NCI-H2107 treated with DMSO at 0.1 percent for 48 hours (cell line): ENCODE results near the gene TLCD3B.
A peak's percentile ranks its signal among the peaks of the same experiment; 100 is the strongest.
"Not testable (repeated sequence)": the region's sequence is repeated elsewhere in the genome, so short reads cannot be mapped to it uniquely, and the experiment has no call there.

Source experiments
- DNase-seq: peaks from one replicate; lab custom pipeline; 2025; ENCODE audit not compliant: unreplicated experiment; lab: John Stamatoyannopoulos, UW

The TLCD3B gene

DNA sequence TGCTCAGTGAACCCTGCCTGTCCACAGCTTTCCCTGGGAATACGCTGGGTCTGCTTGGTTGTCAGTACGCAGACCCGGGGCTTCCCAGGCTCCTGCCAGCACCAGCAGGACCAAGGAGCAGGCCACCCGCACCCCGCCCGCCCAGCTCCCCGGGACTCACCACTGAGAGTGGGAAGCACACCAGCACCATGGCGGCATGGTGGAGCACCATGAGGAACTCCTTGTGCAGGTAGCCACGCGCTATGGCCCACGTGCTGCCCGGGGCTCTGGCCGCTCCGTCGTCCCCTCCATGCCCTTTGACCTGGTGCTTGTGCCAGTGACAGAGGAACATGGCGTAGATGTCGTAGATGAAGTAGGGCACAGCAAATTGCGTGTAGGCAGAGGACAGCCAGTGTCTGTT is 4.6 kb downstream of the TLCD3B start:
- DNase-seq = no peak

DNA sequence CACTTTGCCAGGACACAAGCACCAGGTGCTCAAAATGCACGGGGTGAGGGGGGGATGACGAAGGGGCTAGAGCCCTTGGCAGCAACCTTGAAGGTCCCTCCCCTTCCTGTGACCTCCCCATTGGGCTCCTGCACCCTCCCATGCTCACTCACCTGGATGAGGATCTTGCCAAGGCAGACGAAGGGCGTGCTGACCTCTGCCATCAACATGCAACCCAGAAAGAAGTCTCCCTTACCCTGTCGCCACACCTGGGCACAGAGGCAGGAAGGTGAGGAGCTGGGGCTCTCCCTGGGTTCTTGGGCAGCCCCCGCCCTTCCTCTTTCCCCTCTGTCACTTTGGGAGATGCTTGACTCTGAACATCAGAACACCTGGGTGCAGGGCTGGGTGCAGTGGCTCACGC is 5.5 kb downstream of the TLCD3B start:
- no peak for DNase-seq

- no peak for DNase-seq
Measured at GRCh38 chr16:30025156-30025555, 5.9 kb downstream of the TLCD3B start.

DNA sequence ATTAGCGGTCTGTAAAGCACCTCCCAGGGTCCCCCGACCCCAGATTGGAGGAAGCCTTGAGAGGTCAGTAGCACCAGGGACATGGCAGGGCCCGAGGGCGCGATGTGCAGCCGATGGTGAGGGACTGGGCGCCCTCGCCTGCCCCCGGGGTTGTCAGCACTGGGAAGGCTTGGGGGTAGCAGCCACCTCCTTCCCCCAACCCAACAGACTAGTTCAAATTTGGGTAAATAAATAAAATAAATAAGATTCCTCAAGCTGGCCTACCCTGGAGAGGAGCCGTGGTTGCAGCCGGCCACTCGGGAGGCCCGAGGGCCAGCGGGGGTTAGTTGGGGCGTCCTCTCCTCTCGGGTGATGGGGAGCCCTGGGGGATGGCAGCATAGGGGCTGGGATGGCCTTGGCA is 6.6 kb downstream of the TLCD3B start:
- no peak for DNase-seq

DNA sequence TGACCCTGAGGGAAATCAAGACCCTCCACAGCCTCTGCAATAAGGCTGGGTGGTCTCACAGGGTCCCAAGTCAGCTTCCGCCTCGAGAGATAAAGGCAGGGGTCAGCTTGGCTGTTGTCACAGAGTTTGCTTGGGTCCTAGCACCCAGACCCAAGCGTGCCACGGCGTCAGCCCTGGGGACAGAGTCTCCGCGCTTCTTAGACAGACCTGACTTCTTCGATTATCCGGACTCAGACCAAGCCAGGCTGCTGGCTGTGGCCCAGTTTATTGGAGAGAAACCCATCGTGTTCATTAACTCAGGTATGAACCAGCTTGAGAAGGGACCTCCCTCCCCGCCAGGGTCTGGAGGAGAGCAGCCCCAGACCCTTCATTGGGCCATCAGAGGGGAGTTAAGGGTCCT is 7.5 kb downstream of the TLCD3B start:
- no peak for DNase-seq

GRCh38 chr16:30022887-30023286 is 8.2 kb downstream of the TLCD3B start, which contains the start of gene C16orf92:
Gene C16orf92, plus strand, starts transcription at chr16:30023198. Its CDS starts 143 bp downstream, at chr16:30023341.
- no peak for DNase-seq

DNA sequence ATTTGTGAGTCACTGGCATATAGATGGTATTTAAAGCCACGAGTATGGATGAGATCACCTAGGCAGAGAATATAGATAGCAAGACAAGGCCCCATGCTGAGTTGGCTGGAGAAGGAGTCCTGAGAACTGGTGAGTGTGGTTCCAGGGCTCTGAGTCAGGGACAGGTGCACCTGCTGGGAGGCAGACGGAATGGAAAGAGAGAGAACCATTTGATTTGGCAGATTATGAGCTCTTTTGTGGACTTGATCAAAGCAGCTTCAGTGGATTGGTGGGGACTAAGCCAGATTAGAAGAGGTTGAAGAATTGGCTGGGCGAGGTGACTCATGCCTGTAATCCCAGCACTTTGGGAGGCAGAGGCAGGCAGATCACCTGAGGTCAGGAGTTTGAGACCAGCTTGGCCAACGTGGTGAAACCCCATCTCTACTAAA is 12.3 kb downstream of the TLCD3B start:
- no peak for DNase-seq

DNA sequence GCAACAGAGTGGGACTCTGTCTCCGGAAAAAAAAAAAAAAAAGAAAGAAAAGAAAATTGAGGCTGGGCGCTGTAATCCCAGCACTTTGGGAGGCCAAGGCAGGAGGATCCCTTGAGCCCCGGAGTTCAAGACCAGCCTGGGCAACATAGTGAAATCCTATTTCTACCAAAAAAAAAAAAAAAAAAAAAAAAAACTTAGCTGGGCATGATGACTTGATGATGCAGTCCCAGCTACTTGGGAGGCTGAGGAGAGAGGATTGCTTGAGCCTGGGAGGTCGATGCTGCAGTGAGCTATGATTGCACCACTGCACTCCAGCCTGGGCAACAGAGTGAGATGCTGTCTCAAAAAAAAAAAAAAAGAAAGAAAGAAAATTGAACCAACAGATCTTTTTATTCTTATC is 13.1 kb downstream of the TLCD3B start:
- DNase-seq = not testable (repeated sequence)

DNA sequence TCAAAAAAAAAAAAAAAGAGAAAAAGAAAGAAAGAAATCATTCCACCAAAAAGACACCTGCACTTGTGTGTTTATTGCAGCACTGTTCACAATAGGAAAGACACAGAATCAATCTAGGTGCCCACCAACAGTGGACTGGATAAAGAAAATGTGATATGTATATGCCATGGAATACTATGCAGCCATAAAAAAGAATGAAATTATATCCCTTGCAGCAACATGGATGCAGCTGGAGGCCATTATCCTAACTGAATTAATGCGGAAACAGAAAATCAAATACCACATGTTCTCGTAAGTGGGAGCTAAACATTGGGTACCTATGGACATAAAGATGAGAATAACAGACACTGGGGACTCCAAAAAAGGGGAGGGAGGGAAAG is 13.8 kb downstream of the TLCD3B start:
- DNase-seq = no peak

DNA sequence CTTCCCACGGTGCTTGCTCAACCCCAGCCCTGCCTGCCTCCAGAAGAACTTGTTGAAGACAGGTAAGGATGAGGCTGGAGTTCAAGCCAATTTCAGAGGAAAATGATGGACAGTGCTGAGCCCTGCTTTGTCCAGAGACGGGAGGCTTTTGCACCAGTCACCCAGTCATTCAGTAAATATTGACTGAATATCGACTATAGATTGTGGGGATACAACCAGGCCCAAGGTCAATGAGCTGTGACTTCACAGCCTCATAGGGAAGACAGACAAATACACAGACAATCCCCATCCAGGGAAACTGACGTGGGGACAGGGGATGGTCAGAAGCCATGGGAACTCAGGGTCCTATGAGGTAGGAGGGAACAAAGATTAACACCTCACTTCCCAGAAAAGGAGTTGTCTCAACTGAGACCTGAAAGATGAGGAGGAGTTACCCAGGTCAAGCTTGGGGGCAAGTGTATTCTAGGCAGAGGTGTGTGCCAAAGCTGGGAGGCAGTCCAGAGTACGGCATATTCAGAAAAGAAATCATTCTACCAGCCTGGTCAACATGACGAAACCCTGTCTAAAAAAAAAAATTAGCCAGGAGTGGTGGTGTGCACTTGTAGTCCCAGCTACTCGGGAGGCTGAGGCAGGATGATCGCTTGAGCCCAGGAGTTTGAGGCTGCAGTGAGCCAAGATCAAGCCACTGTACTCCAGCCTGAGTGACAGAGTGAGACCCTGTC is 14.4 kb downstream of the TLCD3B start:
- DNase-seq = no peak

GRCh38 chr16:30015450-30015849 is 15.6 kb downstream of the TLCD3B start:
- not testable (repeated sequence) for DNase-seq

DNA sequence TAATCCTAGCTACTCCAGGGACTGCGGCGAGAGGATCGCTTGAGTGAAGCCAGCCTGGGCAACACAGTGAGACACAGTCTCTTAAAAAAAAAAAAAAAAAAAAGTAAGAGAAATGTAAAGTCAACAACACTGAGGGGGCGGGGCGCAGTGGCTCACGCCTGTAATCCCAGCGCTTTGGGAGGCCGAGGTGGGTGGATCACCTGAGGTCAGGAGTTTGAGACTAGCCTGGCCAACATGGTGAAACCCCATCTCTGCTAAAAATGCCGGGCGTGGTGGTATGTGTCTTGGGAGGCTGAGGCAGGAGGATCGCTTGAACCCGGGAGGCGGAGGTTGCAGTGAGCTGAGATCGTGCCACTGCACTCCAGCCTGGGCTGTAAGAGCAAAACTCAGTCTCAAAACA is 18.5 kb downstream of the TLCD3B start:
- DNase-seq = not testable (repeated sequence)

DNA sequence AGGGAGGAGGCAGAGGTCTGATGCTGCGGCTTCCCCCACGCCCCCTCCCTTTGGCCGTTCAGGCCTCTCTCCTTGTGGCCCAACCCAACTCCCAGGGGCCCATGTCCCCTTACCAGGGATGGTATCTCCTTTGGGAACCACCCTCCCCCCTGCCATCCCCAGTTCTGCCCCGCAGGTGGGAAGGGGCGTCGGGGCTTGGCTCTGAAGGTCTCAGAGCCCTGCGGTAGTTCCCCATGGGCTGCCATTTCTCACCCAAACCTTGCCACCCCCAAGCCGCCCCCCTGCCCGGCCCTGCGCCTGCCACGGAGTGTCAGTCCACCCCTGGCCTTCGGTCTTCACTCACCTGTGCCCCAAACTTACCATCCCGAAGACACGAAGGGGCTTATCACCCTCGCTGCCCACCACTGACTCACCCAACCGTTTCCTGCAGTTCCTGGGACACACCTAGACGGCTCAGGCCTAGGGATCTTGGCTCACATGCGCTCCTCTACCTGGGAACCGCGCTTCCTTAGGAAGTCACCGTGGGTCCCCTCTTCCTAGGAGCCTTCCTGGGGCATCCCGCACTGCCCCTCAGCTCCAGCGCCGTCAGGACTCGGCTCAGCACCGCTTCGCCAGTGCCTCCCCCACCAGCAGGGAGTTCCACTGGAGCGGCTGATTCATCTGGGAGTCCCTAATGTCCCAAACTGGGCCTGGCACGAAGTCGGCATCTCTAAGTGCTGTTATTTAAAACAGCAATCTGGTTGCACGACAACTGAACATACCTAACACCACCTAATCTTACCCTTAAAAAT is 19.2 kb downstream of the TLCD3B start:
- DNase-seq = no peak

GRCh38 chr16:30010844-30011713 is 20.0 kb downstream of the TLCD3B start, which contains the start of gene DOC2A:
Gene DOC2A, minus strand, starts transcription at chr16:30011027. Its CDS starts 805 bp downstream, at chr16:30010222.
- DNase-seq = peak; percentile 20

- no peak for DNase-seq
Measured at GRCh38 chr16:30009990-30010843, 20.9 kb downstream of the TLCD3B start.

DNA sequence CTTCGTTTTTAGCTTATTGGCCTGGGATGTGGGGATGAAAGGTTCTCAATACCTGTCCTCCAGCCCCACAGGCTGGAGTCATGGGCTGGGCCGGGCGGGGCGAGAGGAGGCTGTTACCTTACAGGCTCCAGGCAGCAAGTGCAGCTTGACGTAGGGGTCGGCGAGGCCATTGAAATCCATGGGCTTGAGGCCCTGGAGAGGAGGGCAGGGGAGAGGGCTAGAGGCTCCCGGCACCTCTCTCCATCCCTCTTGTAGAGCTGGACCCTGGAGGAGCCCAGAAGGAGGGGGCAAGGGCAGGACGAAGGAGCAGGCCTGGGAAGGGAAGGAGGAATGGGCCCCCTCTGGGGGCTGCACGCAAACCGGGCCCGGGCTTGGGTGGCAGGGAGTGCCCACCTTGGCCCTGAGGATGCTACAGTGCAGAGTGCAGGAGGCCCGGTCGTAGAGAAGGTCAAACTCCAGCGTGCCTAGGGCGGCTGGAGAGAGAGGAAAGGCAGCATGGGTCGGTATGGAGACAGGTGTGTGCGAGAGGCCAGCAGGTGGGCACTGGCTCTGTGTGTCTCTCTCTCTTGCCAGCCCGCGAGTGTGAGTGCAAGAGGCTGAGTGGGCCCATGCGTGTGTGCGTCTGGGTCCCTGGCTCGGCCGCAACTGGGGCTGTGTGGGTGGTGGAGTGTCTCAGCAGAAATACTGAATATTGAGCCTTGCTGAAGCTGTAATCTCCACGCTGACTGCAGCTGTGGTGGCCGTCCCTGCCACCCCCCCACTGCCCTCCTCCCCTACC is 21.8 kb downstream of the TLCD3B start:
- DNase-seq = no peak

DNA sequence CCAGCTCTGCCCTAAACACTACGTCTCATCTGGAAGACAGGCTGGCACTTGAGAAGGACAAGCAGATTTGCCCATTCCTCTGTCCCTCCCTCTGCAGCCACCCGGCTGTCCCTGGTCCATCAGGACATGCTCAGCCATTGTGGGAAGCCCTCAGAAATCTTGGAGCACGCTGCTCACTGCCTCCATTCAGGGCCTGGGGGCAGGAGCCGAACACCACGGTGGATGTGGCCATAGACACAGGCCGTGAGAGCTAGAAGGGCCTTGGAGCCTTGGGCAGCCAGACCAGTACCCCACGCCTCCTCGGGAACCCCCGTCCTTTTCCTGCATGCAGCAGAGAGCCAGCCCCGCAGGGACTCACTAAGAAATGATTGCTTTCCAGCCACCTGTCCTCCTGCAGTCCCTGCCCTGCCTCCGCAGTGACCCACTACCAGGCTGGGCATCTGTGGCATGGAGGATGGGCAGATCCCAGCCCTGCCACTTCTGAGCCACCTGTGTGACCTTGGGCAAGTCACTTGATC is 23.6 kb downstream of the TLCD3B start:
- DNase-seq = no peak

DNA sequence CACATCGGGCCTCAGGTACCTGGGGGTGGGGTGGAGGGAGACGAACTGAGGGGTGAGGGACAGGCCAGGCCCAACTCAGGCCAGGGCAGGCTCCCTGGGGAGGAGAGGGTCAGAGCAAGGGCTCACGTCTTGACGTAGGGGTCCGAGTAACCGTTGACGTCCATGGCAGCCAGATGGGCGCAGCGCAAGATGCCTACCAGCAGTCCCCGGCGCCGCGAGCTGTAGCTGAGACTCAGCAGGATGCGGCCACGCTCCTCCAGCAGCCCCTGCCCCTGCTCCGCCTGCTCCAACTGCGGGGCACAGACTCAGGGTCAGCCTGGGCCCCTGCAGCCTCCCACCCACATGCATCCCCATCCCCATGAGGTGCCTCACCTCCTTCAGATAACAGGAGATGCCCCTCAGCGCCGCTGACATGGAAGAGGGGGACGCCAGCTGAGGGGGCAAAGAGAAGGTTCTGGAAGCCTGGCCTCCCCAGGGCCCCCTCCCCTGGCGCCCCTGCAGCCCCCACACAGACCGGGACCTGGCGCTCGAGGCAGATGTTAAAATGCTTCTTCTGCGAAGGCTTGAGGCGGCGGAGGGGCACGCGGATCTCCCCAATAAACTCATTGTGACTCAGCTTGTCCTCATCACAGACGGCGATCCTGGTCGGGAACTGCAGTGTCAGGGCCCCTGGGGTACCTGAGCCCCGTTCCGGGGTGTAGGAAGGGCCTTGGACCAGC is 24.3 kb downstream of the TLCD3B start:
- DNase-seq = no peak

DNA sequence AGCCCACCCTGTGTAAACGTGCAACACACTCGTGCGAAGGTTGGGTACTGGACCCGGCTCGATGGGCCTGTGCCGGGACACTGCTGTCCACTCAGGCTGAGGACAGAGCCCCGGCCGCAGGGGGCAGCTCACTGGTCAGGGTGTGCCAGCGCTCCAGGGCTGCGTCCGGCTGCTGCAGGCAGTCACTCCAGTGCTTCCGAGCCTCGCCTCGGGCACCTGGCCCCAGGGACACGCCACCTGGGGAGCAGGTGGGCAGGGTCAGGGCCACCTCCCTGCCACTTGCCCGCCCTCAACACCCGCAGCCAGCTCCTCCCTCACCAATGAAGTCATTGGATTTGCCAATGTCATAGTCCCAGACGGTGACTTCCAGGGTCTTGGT is 25.0 kb downstream of the TLCD3B start:
- DNase-seq = no peak
